Activated naive CD4-positive, alpha-beta T cell treated with anti-CD3 and anti-CD28 coated beads, Interleukin-2, amount 50 U/mL, for 16 hours (primary cell): ENCODE data around the gene MDGA2.
"Not testable (repeated sequence)": the region's sequence is repeated elsewhere in the genome, so short reads cannot be mapped to it uniquely, and the experiment has no call there.

Source experiments
- DNase-seq: peaks from one replicate; pipeline ENCODE4 v3.0.0-alpha.2; 2020

The MDGA2 gene

GRCh38 chr14:47220096-47220495 lies 455.3 kb downstream of the MDGA2 start:
- DNase-seq, result no peak

GRCh38 chr14:47211263-47211662 lies 464.1 kb downstream of the MDGA2 start:
- DNase-seq, result no peak

GRCh38 chr14:47210099-47210498 lies 465.3 kb downstream of the MDGA2 start:
- DNase-seq, result no peak

- DNase-seq, result no peak
Observed at GRCh38 chr14:47208434-47208833, 467.0 kb downstream of the MDGA2 start.

- DNase-seq, result no peak
Observed at GRCh38 chr14:47207617-47208016, 467.8 kb downstream of the MDGA2 start.

GRCh38 chr14:47200740-47201139 lies 474.7 kb downstream of the MDGA2 start:
- no peak for DNase-seq

GRCh38 chr14:47195582-47195981 lies 479.8 kb downstream of the MDGA2 start:
- DNase-seq, result no peak

- DNase-seq, result no peak
Observed at GRCh38 chr14:47194055-47194454, 481.4 kb downstream of the MDGA2 start.

- DNase-seq, result not testable (repeated sequence)
Observed at GRCh38 chr14:47192203-47192602, 483.2 kb downstream of the MDGA2 start.

- DNase-seq, result no peak
Observed at GRCh38 chr14:47191700-47192099, 483.7 kb downstream of the MDGA2 start.

GRCh38 chr14:47189911-47190484 lies 485.4 kb downstream of the MDGA2 start:
- DNase-seq, result no peak

GRCh38 chr14:47186486-47186885 lies 488.9 kb downstream of the MDGA2 start:
- DNase-seq, result no peak

- no peak for DNase-seq
Observed at GRCh38 chr14:47179906-47180305, 495.5 kb downstream of the MDGA2 start.

- DNase-seq, result not testable (repeated sequence)
Observed at GRCh38 chr14:47171896-47172295, 503.5 kb downstream of the MDGA2 start.

GRCh38 chr14:47167402-47167801 lies 508.0 kb downstream of the MDGA2 start:
- DNase-seq, result no peak

- no peak for DNase-seq
Observed at GRCh38 chr14:47155395-47155794, 520.0 kb downstream of the MDGA2 start.

- DNase-seq, result no peak
Observed at GRCh38 chr14:47154276-47154797, 521.1 kb downstream of the MDGA2 start.

- no peak for DNase-seq
Observed at GRCh38 chr14:47153746-47154145, 521.7 kb downstream of the MDGA2 start.

GRCh38 chr14:47150267-47150666 lies 525.1 kb downstream of the MDGA2 start:
- no peak for DNase-seq

GRCh38 chr14:47149326-47149725 lies 526.1 kb downstream of the MDGA2 start:
- no peak for DNase-seq

GRCh38 chr14:47148686-47149085 lies 526.7 kb downstream of the MDGA2 start:
- no peak for DNase-seq

- DNase-seq, result no peak
Observed at GRCh38 chr14:47120645-47121044, 554.8 kb downstream of the MDGA2 start.

- no peak for DNase-seq
Observed at GRCh38 chr14:47103771-47104170, 571.6 kb downstream of the MDGA2 start.

GRCh38 chr14:47102472-47102871 lies 572.9 kb downstream of the MDGA2 start:
- DNase-seq, result no peak

GRCh38 chr14:47085678-47086077 lies 589.7 kb downstream of the MDGA2 start:
- DNase-seq, result no peak
